NCI-H2107 treated with DMSO at 0.1 percent for 48 hours (cell line): ENCODE data around the gene BLNK.
"Not testable (repeated sequence)": the region's sequence is repeated elsewhere in the genome, so short reads cannot be mapped to it uniquely, and the experiment has no call there.

Experiments
- DNase-seq: peaks from one replicate; lab custom pipeline; 2025; ENCODE audit not compliant: unreplicated experiment; lab: John Stamatoyannopoulos, UW

The BLNK gene

DNA sequence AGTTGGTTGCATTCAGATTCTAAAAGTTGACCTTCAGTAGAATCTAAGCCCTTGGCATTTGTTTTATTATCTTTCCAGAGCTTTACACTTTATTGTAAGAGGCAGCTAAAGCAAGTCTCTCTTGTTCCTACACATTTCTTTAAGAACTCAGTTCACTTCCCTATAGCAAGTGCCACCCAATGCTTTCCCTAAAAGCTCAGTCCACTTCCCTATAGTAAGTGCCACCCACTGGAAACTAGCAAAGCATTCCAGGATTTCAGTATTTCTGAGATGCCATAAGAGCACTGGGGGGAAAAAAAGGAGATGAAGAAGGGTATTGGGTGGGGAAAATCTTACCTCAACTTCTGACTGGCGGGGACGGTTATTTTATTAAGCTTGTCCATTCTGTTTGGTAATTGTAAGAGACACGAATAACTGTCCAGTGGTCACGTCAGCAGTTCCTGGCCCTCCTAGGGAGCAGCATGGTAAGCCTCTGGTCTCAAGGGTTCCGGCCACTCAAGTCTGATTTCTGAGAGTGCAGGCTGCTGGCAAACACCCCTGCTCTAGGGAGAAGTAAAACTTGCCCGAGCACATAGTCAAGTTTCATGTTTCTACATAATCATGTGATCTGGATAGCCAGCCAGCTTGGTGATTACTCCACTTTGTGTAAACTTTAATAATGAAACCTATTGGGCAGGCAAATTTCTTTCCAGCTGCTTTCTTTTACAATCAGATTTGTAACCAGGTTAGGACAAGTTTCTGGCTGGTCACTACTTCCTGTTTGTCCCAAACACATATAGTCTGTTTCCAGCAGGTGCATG, at the start of gene BLNK:
Gene BLNK (minus strand): TSS at position 554 of the 800 bp plus-strand sequence. CDS start 171 bp downstream, at position 383.
- DNase-seq: peak; percentile 1

DNA sequence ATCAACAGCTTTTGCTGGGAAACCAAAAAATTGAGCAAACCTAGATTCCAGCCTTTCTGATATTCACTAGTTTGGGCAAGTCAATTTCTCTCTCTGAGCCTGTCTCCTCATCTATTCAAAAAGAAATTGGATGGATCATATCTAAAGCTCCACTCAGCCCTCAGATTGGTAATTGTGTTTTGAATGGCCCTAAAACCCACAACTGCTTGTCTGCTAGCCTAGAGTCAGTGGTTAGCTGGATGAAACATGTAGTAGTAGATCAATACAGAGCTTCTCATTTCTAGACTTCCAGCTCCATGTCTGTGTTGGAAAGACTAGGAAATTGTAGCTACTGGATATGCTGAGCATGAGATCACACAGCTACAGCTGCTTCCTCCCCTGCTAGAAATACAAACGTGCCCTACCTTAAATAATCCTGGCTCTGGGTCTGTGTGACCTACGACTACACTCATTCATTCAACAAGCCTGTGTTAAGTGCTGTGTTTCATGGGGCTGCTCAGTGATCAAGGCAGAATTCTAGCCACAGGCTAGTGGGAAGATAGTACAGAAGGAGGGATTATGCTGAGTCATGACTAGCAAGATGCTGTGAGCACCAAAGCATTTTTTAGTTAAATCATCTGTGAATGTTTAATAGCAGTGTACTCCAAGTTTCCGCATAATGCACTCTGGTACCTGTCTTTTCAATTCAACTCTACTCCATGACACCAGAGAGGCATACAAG, 48.5 kb upstream of the BLNK start:
- no peak for DNase-seq

DNA sequence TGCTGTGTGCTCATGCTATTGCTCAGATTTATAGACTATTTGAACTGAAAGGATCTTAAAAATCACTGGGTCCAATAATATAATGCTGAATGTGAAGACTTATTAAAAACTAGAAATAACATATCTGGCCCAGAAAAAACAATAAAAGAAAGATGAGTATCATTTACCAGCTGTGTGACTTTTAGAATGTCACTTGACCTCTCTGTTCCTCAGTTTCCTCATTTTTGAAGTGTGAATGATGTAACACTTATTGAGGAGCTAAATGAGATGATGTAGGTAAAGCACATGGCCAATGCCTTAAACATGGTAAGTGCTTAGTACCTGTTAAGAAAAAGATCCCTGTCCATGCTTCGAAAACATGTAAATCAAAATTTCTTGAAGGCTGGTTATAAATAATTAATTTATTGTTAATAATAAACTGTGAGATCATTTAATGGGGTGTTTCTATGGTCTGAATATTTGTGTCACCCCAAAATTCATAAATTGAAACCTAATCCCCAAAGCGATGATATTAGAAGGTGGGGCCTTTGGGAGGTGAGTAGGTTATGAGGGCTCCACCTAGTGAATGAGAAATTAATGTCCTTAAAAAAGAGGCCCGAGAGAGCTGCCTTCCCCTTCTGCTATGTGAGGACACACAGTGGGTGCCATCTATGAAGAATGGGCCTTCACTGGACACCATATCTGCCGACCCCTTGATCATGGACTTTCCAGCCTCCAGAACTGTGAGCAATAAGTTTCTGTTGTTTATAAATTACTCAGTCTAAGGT, 45.9 kb upstream of the BLNK start:
- DNase-seq: no peak

DNA sequence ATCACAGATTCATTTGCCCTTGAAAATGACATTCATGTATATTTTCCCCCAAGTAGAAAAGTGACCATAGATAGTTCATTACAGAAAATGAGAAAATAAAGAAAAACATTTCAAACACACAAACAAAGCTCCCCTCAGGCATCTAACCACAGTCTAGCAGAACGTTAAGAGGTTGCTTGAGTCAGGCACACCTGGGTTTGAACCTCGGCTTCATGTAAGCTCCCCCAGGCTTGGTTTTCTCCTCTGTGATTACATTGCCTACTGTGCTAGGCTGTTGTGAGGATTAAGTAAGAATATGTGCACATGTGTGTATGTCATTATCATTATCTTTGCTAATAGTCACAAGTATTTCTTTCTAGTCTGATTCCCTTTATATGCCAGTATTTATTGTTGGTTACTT, 42.0 kb upstream of the BLNK start:
- DNase-seq: no peak

DNA sequence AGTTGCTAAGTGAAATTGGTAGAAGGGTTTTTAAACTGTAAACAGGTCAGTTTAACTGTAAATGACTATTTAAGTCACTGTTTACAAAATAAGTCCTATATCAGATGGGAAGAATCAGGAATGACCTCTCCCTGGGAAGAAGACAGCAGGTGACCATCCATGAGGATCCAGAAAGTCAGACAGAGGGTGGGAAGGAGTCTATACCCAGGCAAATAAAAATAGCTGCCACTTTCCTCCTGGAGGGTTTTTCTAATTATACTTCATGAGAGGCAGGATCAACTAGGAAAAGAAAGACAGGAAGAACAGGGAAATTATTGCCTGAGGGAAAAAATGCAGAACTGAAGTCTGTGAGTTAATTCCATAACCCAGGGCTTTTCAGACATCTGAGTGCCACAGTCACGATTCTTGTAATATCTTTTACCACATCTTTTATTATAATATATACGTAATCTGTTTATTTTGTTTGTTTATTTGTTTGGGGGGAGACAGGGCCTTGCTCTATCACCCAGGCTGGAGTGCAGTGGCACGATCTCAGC, 39.9 kb upstream of the BLNK start:
- no peak for DNase-seq

DNA sequence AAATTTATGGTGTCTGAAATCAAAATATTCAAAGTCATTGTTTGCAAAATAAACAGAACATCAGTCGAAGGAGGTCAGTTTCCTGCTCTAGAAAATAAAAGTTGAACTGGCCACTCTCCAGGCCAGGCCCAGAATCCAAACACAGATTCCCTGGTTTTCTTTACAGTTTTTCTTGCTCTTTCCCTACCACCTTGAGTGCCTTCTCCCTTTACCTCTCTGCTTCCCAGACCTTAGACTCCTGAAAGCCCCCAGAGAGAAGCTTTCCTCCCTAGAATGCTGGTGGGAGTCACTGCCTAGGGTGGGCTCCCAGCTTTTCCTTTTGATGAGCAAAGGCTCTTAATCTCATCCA, 38.9 kb upstream of the BLNK start:
- DNase-seq: no peak

DNA sequence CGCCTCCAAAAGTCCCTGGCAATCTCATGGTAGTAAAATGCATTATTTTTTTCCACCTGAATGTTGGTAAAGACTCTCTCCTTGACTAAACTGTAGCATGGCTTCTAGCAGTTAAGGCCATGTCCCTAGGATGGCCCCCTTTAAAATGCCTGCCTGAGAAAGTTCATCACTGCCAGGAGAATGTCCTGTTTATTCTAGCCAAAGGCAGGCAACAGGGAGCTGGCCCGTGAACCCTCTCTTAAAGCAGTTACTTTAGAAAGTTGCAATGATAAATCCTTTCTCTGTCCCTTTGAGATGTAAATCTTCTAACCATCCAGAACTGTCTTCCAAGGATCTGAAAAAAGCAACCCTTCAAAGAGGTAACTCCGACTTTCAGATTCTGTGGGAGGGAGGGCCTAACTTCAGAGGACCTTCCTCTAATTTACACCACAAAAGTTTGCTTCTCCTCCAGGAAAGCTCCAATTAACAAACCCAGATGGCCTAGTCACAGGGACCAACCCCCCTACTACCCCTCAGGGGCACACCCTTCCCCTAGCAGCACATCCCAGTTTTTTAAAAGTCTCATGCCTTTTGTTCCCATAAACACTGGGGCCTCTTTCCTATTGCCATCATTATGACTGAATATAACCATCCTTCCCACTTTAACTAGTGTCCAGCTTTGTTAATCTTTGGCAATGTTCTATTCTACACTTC, 38.4 kb upstream of the BLNK start:
- no peak for DNase-seq

DNA sequence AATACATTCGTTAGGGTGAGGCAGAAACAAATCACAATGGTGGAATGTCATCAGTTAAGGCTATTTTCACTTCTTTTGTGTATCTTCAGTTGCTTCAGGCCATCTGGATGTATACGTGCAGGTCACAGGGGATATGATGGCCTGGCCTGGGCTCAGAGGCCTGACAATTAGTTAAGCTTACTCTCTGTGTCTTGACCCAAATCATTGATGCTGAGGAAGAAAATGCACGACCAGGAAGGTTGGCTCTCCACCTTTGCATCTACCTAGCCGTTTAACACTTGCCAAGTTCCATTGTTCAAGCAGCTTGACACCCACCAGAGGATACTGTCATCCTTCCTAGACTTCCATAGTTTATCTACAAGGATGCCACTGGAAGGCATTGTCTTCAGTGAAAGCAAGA, 37.5 kb upstream of the BLNK start:
- DNase-seq: not testable (repeated sequence)

DNA sequence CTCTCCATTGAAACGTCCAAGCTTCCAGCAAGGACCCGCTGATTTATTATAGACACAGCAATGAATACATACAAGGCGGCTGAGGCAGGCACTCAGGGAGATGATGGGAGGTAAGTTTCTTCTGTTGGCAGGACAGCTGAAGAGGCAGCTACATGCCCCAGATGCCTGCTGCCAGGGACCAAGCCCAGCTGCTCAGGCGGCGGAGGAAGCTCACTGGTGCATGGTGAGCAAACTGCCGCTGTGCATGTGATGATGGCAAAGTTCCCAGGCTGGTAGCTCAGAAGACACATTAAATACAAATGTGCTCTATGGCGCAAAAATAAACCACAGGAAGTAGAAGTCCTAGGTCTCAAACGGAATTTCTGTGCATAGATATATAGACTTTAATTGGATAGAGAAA, 35.1 kb upstream of the BLNK start:
- peak; percentile 12 for DNase-seq

DNA sequence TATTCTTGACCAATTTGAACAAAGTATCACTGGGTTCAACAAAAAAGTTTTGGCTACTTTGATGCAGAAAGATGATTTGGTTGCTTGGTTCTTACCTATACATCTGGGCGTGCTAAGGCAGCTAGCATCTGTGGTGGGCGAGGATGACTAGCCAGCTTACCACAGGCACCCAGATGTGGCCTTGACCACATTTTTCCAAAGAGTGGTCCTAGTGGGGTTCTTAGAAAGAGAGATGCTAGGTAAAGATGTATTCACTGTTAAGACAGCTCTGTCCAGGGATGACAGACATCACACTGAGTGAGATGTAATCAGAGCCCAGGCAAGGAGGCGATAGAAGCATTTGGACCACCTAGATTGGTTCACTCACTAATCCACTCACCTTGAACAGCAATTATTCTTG, 33.6 kb upstream of the BLNK start:
- no peak for DNase-seq

DNA sequence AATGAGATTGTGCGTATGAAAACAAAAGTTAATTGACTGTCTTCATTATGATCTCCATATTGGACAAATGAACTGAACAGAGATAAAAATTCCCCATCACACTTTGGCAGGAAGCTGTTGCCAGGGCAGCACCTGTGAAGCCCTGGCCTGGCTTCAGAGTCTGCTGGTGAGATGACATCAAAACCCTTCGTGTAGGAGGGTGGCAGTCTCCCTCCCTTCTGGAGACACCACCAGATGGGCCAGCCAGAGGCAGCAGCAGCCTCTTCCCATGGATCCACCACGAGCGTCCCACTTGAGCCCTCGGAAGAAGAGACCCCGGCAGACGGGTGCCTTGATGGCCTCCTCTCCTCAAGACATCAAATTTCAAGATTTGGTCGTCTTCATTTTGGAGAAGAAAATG, 32.9 kb upstream of the BLNK start, which contains the start of gene DNTT:
Gene DNTT (plus strand): TSS at position 205 of the 400 bp plus-strand sequence. CDS start 64 bp downstream, at position 269.
- no peak for DNase-seq

DNA sequence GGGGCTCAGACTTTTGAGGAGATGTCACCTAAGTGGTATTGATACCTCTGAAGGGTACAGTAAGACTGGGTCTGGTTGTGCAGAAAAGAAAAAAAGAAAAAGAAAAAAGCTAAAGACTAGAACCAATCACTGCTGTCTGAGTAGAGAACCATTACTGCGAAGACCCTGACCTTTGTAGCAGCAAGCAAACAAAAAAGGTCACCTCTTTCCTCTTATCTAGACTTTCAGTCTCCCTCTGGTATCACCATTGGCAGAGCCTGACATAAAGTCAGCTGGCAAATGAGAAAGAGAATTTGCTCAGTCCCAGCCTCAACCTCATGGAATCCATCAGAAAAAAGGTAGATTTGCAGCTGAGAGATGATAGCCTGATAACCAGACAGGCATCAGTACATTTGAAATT, 30.2 kb upstream of the BLNK start:
- DNase-seq: no peak

DNA sequence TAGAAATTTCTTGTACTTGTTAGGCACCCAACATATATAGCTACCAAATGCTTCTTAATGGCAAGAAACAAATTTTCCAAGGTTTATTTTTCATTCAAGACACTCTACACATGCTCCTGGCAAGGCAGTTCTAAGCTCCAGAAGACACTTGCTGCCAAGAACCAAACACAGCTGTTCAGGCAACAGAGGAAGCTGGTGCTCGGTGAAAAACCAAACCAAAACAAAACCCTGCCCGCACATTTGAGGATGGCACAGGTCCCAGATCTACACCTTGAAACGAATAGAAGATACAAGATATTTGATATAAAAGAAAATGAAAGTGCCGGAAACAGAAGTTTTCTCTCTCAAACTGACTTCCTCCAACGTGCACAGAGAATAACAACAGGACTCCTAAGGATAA, 28.0 kb upstream of the BLNK start:
- DNase-seq: no peak

DNA sequence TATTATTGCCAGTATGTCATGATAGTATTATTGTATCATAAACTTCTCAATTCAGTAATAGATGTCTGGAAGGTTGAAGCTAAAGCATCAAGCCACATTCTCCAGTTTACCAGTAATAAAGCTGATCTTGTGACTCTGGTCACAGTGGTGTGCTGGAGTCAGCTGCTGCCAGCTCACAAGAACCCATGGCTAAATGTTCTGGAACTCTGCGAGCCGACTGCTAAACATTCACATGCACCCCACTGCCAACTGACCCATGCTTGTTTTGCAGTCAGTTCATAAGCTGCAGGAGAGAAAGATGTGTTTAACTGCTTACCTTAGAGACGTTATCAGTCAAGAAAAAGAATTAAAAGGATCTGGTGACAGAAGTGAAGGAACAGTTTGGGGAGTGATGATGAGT, 27.0 kb upstream of the BLNK start:
- no peak for DNase-seq

DNA sequence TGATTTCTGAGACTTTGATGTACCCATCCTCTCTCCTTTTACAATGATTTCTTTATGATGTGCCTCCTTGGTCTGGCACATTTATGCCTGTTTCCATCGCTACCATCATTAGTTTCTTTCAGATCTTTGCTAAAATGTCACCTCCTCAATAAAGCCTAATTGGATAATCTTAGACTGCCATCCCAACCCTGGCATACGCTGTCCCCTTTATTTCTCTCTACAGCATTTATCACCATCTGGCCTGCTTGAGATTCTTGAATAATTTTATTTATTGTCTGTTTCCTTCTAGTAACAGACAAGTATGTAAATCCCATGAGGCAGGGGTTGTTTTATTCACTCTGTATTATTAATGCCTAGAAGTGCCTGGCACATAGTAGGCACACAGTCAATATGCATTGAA, 26.1 kb upstream of the BLNK start:
- no peak for DNase-seq

DNA sequence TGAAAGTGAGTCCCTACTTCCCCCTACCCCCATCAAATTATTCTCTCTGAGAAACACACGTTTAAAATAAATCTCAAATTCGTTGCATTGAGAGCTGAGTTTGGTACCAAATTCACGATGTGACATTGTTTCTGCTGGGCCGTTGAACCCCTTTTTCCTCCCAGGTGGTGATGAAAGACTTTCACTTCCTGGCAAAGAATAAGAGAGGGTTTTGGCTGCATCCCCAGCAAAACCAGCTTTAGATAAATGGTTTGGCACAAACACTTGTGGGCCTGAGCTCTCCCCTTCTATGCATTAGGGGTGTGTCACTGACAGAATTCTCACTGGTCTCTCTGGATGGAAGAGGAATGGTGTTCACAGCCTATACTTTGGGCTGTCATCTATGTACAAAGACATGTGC, 24.1 kb upstream of the BLNK start:
- DNase-seq: no peak

DNA sequence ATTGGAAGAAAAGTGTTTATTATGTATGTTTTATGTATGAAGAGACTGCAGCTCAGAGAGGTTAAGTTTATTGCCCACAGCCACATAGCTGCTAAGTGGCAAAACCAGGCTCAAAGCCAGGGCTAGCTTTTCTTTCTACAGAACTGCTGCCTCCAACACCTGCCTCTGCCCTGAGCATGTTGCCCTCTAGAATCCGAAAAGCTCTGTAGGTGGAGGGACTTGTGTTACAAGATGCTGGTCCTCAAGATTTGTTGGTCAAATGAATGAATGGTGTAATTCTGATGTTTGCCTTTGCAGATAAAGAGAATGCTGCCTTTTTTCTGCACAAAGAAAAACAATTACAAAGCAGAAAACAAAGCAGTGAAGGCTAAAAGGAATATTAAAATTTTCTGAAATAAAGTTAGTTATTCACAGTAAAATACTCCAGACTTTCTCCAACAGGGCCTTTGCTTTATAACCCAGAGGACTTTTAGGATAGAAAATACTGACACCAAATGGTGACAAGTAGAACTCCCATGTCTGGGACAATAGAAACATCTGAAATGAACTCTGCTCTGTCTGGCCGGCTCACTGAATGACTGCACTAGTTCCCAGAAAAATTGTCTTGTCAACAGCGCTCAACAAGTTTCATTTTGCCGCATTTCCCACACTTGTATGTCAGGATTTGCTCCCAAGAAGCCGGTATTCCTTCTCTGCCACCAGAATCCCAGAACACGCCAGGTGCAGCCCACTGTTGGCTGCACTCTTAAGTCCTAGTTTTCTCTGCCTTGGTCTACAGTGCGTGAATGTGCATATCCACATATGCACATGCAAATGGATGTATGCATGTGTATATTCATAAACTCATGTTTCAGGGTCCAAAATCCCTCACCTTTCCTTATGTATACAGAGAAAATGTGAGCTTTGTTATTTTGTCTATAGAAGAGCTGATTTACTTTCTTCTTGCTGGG, 21.9 kb upstream of the BLNK start:
- peak; percentile 11 for DNase-seq

DNA sequence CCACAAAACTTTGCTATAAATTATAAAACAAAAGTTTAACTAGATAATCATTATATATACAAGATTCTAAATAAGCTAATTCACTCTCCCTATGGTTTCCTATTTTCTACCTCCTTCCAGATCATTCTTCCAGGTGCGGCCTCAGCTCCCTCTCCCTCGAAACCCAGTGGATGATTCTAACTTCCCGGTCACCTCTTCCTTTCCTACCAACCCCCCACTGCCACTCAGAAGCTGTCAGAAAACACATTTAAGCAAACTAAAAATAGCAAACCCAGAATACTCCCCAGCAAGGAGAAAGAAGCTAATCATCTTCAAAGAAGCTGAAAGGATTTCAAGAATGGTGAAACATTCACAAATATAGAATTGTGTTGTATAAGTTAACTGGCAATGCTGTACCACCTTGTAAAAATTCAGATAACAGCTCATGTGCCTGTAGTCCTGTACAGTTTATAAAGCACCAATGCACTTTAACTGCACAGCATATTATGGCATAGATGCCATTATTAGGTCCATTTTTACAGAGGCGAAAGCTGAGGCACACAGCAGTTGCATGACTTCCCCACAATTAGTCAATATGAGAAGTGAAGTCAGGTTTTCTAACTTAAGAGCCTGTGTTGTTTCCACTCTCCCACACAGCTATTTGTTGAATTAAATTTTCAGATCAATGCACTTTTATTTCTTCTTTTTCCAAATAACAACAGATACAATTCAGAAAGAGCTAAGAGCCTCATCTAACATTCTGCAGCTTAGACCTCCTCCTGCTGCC, 19.2 kb upstream of the BLNK start:
- no peak for DNase-seq
